ENCODE results near the gene IFT80.
"Not testable (repeated sequence)": the region's sequence is repeated elsewhere in the genome, so short reads cannot be mapped to it uniquely, and the experiment has no call there.

The IFT80 gene

GRCh38 chr3:160330690-160331089 is 68.3 kb downstream of the IFT80 start:
- intact Hi-C loops (cut with DNase I; ENCODE audit: low total_unique reads): no loop called here

GRCh38 chr3:160330109-160330508 is 68.9 kb downstream of the IFT80 start:
- Histone ChIP-seq H3K36me3 (no peaks in the 10 kb centered on the region), H3K27me3 (no peaks in the 10 kb centered on the region), H3K9me3 (no peaks in the 10 kb centered on the region), H3K4me3 (no peak overlapping the region), H3K27ac (no peak overlapping the region), H3K4me1 (no peaks in the 10 kb centered on the region)
- intact Hi-C loops (cut with DNase I; ENCODE audit: low total_unique reads): no loop called here
- TF ChIP-seq CTCF (IDR thresholded peaks at IDR 0.05): no peak
- DNase-seq: no peak

More at GRCh38 chr3:160330690-160331089, 68.3 kb downstream of the IFT80 start:
- Histone ChIP-seq H3K27me3 (no peaks in the 10 kb centered on the region), H3K27ac (no peak overlapping the region), H3K36me3 (no peaks in the 10 kb centered on the region), H3K4me1 (no peaks in the 10 kb centered on the region), H3K9me3 (no peaks in the 10 kb centered on the region), H3K4me3 (no peak overlapping the region)
- DNase-seq: no peak
- no peak for TF ChIP-seq CTCF (IDR thresholded peaks at IDR 0.05)

- DNase-seq; H3K9me3 ChIP-seq; H3K27me3 ChIP-seq; H3K36me3 ChIP-seq; H3K4me1 ChIP-seq; H3K4me3 ChIP-seq; H3K27ac ChIP-seq; intact Hi-C loops (cut with DNase I; ENCODE audit: low total_unique reads): not testable (repeated sequence)
Observed at GRCh38 chr3:160326286-160326685, 72.7 kb downstream of the IFT80 start.

- H3K27me3 ChIP-seq; DNase-seq; intact Hi-C loops (cut with DNase I; ENCODE audit: low total_unique reads); H3K27ac ChIP-seq; H3K4me3 ChIP-seq; H3K9me3 ChIP-seq; H3K4me1 ChIP-seq: not testable (repeated sequence)
- H3K36me3 ChIP-seq: peaks cover 9 to 16% (median 10%) of the 10 kb centered on the region in 3 donors
Observed at GRCh38 chr3:160321821-160322220, 77.2 kb downstream of the IFT80 start.

GRCh38 chr3:160319322-160319721 is 79.7 kb downstream of the IFT80 start:
- Histone ChIP-seq H3K36me3 (peaks cover 16 to 19% (median 18%) of the 10 kb centered on the region in 3 donors), H3K4me3 (no peak overlapping the region), H3K4me1 (no peaks in the 10 kb centered on the region), H3K27me3 (no peaks in the 10 kb centered on the region), H3K27ac (no peak overlapping the region), H3K9me3 (no peaks in the 10 kb centered on the region)
- intact Hi-C loops (cut with DNase I; ENCODE audit: low total_unique reads): no loop called here
- TF ChIP-seq CTCF (IDR thresholded peaks at IDR 0.05): no peak
- no peak for DNase-seq

GRCh38 chr3:160314995-160315394 is 84.0 kb downstream of the IFT80 start:
- Histone ChIP-seq H3K27me3 (no peaks in the 10 kb centered on the region), H3K4me3 (no peak overlapping the region), H3K27ac (no peak overlapping the region), H3K4me1 (no peaks in the 10 kb centered on the region), H3K36me3 (peaks cover 16 to 19% (median 18%) of the 10 kb centered on the region in 3 donors), H3K9me3 (no peaks in the 10 kb centered on the region)
- DNase-seq: no peak
- intact Hi-C loops (cut with DNase I; ENCODE audit: low total_unique reads): no loop called here
- TF ChIP-seq CTCF (IDR thresholded peaks at IDR 0.05): no peak

GRCh38 chr3:160312014-160312624 is 86.9 kb downstream of the IFT80 start:
- TF ChIP-seq CTCF (IDR thresholded peaks at IDR 0.05): no peak
- H3K36me3 ChIP-seq: peaks cover 6 to 13% (median 7%) of the 10 kb centered on the region in 3 donors
- no peak overlapping the region for H3K27ac ChIP-seq

More at GRCh38 chr3:160312014-160312624, 86.9 kb downstream of the IFT80 start:
- no peak for DNase-seq
- Histone ChIP-seq H3K9me3 (no peaks in the 10 kb centered on the region), H3K4me3 (no peak overlapping the region), H3K4me1 (no peaks in the 10 kb centered on the region), H3K27me3 (no peaks in the 10 kb centered on the region)
- intact Hi-C loops (cut with DNase I; ENCODE audit: low total_unique reads): no loop called here
